DOHH2 (cell line): ENCODE data around the gene MOB3C.

Experiments used
- EZH2phosphoT487 ChIP-seq: fragments of 200-600 bp; sonication (generic); IDR thresholded peaks from 2 replicates; pipeline ENCODE4 v1.6.1; 2017; ENCODE audit warnings: borderline replicate concordance, mild to moderate bottlenecking, antibody characterized with exemption, low read length, moderate library complexity, mixed read lengths
- TF ChIP-seq, protein P1 (sequence below): fragments of 200-600 bp; sonication (generic); IDR thresholded peaks from one replicate; pipeline ENCODE4 v1.5.1; 2014; ENCODE audit warnings: antibody characterized with exemption, mild to moderate bottlenecking, low read depth, low read length; ENCODE audit not compliant: poor library complexity, severe bottlenecking

DNA sequence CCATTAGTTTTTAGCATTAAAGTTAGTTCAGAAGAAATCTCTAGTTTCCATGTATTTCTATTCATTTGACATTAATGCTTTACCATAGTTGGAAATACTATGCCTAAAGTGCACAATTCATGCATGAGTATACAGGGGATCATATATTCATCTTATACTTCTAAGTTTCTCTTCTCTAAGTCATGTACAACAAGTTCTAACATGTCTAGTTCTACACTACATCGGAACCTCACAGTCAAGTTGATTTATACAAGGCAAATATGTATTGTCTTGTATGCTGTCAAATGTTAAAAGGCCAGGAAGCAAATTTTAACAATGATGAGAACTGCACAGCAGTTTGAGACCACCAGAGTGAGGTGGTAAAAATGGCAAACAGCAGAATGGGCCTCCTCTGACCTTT is 22.9 kb upstream of the MOB3C start:
- TF ChIP-seq, protein P1, sequence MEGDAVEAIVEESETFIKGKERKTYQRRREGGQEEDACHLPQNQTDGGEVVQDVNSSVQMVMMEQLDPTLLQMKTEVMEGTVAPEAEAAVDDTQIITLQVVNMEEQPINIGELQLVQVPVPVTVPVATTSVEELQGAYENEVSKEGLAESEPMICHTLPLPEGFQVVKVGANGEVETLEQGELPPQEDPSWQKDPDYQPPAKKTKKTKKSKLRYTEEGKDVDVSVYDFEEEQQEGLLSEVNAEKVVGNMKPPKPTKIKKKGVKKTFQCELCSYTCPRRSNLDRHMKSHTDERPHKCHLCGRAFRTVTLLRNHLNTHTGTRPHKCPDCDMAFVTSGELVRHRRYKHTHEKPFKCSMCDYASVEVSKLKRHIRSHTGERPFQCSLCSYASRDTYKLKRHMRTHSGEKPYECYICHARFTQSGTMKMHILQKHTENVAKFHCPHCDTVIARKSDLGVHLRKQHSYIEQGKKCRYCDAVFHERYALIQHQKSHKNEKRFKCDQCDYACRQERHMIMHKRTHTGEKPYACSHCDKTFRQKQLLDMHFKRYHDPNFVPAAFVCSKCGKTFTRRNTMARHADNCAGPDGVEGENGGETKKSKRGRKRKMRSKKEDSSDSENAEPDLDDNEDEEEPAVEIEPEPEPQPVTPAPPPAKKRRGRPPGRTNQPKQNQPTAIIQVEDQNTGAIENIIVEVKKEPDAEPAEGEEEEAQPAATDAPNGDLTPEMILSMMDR = no peak
- no peak for TF ChIP-seq EZH2phosphoT487
